HCT116 (cell line): ENCODE data around the gene SYT7. TPM values are rescaled to one million over a fixed set of nuclear protein-coding genes. Genes with fewer than 3 reads are reported as not detected.

Experiments
- ATAC-seq: fragments of 200-7000 bp; cut with Tn5 transposase; 2 replicates; pipeline ENCODE4 v1.9.1; 2020; ENCODE audit warnings: mild to moderate bottlenecking, moderate library complexity
- BruUV-seq: library from RNA; stranded (reverse); fragments of 400-500 nt; replicated peaks from 2 replicates; lab custom pipeline; 2021; lab: Mats Ljungman, UMichigan
- CTCF ChIA-PET: fragments of 300-600 bp; sonication (Branson Sonifier 250); formaldehyde crosslinking; loops from one replicate; lab custom pipeline; 2021; ENCODE audit warnings: antibody characterized with exemption; lab: Charles Lee
- POLR2A ChIA-PET: fragments of 300-600, 350-600 bp; sonication (Branson Sonifier 250); formaldehyde crosslinking; loops from one replicate; lab custom pipeline; 2021; ENCODE audit warnings: antibody characterized with exemption; lab: Charles Lee
- RAD21 ChIA-PET, 2 experiments: fragments of 300-600 bp; sonication (Branson Sonifier 250); formaldehyde crosslinking; loops; one replicate each; lab custom pipeline; 2023; ENCODE audit warnings: low total read pairs in 2 of 2; ENCODE audit not compliant: uncharacterized antibody in 2 of 2, unreplicated experiment in 2 of 2, low non-redundant PET in 1 of 2; lab: Charles Lee
- DNase-seq: peaks from one replicate; pipeline ENCODE4 v3.0.0-alpha.2; 2010; ENCODE audit warnings: low read depth, low spot score
- H2AFZ ChIP-seq: fragments of 200-600 bp; shearing (Covaris generic), sonication (generic); 2 replicates; pipeline ENCODE4 v1.6.1; 2017; ENCODE audit warnings: low read depth, mixed run types, mixed read lengths, antibody characterized with exemption, low read length; ENCODE audit not compliant: poor library complexity, severe bottlenecking
- H3K27ac ChIP-seq: 2 replicates; pipeline ENCODE4 v1.5.1; 2012; ENCODE audit warnings: low read depth, low read length
- H3K27me3 ChIP-seq: fragments of 200-600 bp; sonication (generic); 2 replicates; pipeline ENCODE4 v1.6.1; 2016; ENCODE audit warnings: mixed run types, low read length, mixed read lengths; ENCODE audit not compliant: insufficient read depth
- H3K36me3 ChIP-seq, 2 experiments: fragments of 200-500 bp in 1 of 2; fragments of 200-600 bp in 1 of 2; sonication (Bioruptor generic) in 1 of 2; sonication (generic) in 1 of 2; 2 replicates each; pipeline versions ENCODE4 v1.5.1 to v1.6.1; 2014 to 2016; ENCODE audit warnings: low read length in 2 of 2, inconsistent platforms in 1 of 2, mixed read lengths in 1 of 2, mixed run types in 1 of 2; ENCODE audit not compliant: insufficient read depth in 2 of 2, control insufficient read depth in 1 of 2
- H3K4me1 ChIP-seq, 2 experiments: fragments of 200-600 bp in 1 of 2; sonication (generic) in 1 of 2; 2 replicates each; pipeline versions ENCODE4 v1.5.1 to v1.6.1; 2012 to 2017; ENCODE audit warnings: low read length in 2 of 2, inconsistent platforms in 1 of 2, mild to moderate bottlenecking in 1 of 2, mixed read lengths in 1 of 2, mixed run types in 1 of 2, moderate library complexity in 1 of 2; ENCODE audit not compliant: insufficient read depth in 2 of 2, control insufficient read depth in 1 of 2
- H3K4me2 ChIP-seq: fragments of 200-600 bp; sonication (generic); 2 replicates; pipeline ENCODE4 v1.6.1; 2017; ENCODE audit warnings: mixed run types, low read length, mixed read lengths
- H3K4me3 ChIP-seq, 2 experiments: fragments of 200-600 bp in 1 of 2; sonication (generic) in 1 of 2; replicated peaks in 1 of 2; 2 replicates each; pipeline ENCODE4 v1.5.1; 2011 to 2016; ENCODE audit warnings: low read length in 2 of 2, control low read depth in 1 of 2, low read depth in 1 of 2, mild to moderate bottlenecking in 1 of 2, mixed read lengths in 1 of 2, mixed run types in 1 of 2
- H3K79me2 ChIP-seq: fragments of 200-600 bp; sonication (generic); 2 replicates; pipeline ENCODE4 v1.6.1; 2017; ENCODE audit warnings: mild to moderate bottlenecking, mixed run types, low read length, moderate library complexity, mixed read lengths; ENCODE audit not compliant: insufficient read depth
- H3K9ac ChIP-seq: fragments of 200-600 bp; sonication (generic); 2 replicates; pipeline ENCODE4 v1.6.1; 2016; ENCODE audit warnings: low read length, mixed read lengths
- H3K9me2 ChIP-seq: fragments of 200-600 bp; sonication (generic), shearing (Covaris generic); 2 replicates; pipeline ENCODE4 v1.6.1; 2017; ENCODE audit warnings: mixed run types, mild to moderate bottlenecking, moderate library complexity; ENCODE audit not compliant: insufficient read depth
- H3K9me3 ChIP-seq, 2 experiments: fragments of 200-500 bp in 1 of 2; fragments of 200-600 bp in 1 of 2; sonication (Bioruptor generic) in 1 of 2; sonication (generic) in 1 of 2; 2 replicates each; pipeline ENCODE4 v1.6.1; 2014 to 2017; ENCODE audit warnings: low read length in 2 of 2, mixed read lengths in 2 of 2, inconsistent platforms in 1 of 2, low read depth in 1 of 2, mild to moderate bottlenecking in 1 of 2, mixed run types in 1 of 2, moderate library complexity in 1 of 2; ENCODE audit not compliant: control insufficient read depth in 1 of 2, insufficient read depth in 1 of 2
- H4K20me1 ChIP-seq: fragments of 200-600 bp; sonication (generic), shearing (Covaris generic); 2 replicates; pipeline ENCODE4 v1.6.1; 2017; ENCODE audit warnings: mixed run types, mild to moderate bottlenecking, moderate library complexity; ENCODE audit not compliant: insufficient read depth
- CBX3 ChIP-seq: IDR thresholded peaks from 2 replicates; pipeline ENCODE4 v1.6.1; 2012; ENCODE audit warnings: low read depth
- CEBPB ChIP-seq: IDR thresholded peaks from 2 replicates; pipeline ENCODE4 v1.6.1; 2012; ENCODE audit warnings: low read depth
- EGR1 ChIP-seq: IDR thresholded peaks from 2 replicates; pipeline ENCODE4 v1.6.1; 2012; ENCODE audit warnings: low read depth
- ELF1 ChIP-seq: IDR thresholded peaks from 2 replicates; pipeline ENCODE4 v1.6.1; 2012; ENCODE audit warnings: low read depth, borderline replicate concordance
- EZH2 ChIP-seq: fragments of 200-600 bp; sonication (generic); IDR thresholded peaks from 2 replicates; pipeline ENCODE4 v1.6.1; 2017; ENCODE audit warnings: antibody characterized with exemption, mixed run types
- EZH2phosphoT487 ChIP-seq: fragments of 200-600 bp; IDR thresholded peaks from 2 replicates; pipeline ENCODE4 v1.6.1; 2018; ENCODE audit warnings: antibody characterized with exemption, borderline replicate concordance
- FOSL1 ChIP-seq: IDR thresholded peaks from 2 replicates; pipeline ENCODE4 v1.6.1; 2012; ENCODE audit warnings: low read depth
- JUND ChIP-seq: IDR thresholded peaks from 2 replicates; pipeline ENCODE4 v1.6.1; 2012
- POLR2A ChIP-seq: IDR thresholded peaks from 2 replicates; pipeline ENCODE4 v1.7.0; 2011; ENCODE audit warnings: borderline replicate concordance; ENCODE audit not compliant: insufficient read depth, insufficient read length; ENCODE audit errors: extremely low read depth
- POLR2AphosphoS5 ChIP-seq: IDR thresholded peaks from 2 replicates; pipeline ENCODE4 v1.6.1; 2011; ENCODE audit warnings: mild to moderate bottlenecking, low read depth, low read length, moderate library complexity
- RAD21 ChIP-seq: IDR thresholded peaks from 2 replicates; pipeline ENCODE4 v1.6.1; 2012; ENCODE audit warnings: low read depth, mild to moderate bottlenecking
- SIN3A ChIP-seq: IDR thresholded peaks from 2 replicates; pipeline ENCODE4 v1.6.1; 2012; ENCODE audit warnings: low read depth
- SP1 ChIP-seq: IDR thresholded peaks from 2 replicates; pipeline ENCODE4 v1.6.1; 2012; ENCODE audit warnings: low read depth
- SRF ChIP-seq: IDR thresholded peaks from 2 replicates; pipeline ENCODE4 v1.6.1; 2012; ENCODE audit warnings: low read depth
- TCF7L2 ChIP-seq: IDR thresholded peaks from 2 replicates; pipeline ENCODE4 v1.7.0; 2011; ENCODE audit warnings: borderline replicate concordance, inconsistent platforms; ENCODE audit not compliant: insufficient read depth, insufficient read length; ENCODE audit errors: extremely low read depth
- YY1 ChIP-seq: IDR thresholded peaks from 2 replicates; pipeline ENCODE4 v1.6.1; 2011; ENCODE audit warnings: low read length, low read depth, moderate library complexity, mild to moderate bottlenecking; ENCODE audit not compliant: insufficient replicate concordance; ENCODE audit errors: extremely low read depth
- ZFX ChIP-seq: fragments of 450-650 bp; IDR thresholded peaks from 2 replicates; pipeline ENCODE4 v1.6.1; 2017
- ZNF274 ChIP-seq: fragments of 200-500 bp; sonication (Bioruptor generic); IDR thresholded peaks from 2 replicates; pipeline ENCODE4 v1.6.1; 2014; ENCODE audit warnings: mild to moderate bottlenecking, low read depth, low read length, inconsistent platforms
- intact Hi-C: fragments of 100-400 bp; cut with micrococcal nuclease; formaldehyde crosslinking; loops from 2 replicates; pipeline ENCODE4 v1.10.0; 2022
- total RNA-seq: library from RNA; stranded (reverse); gene quantifications from one replicate; pipeline ENCODE4 v1.2.1, GENCODE V29; 2021; ENCODE audit not compliant: unreplicated experiment
- TF ChIP-seq, protein P1 (sequence below): IDR thresholded peaks from 2 replicates; pipeline ENCODE4 v1.6.1; 2011; ENCODE audit warnings: mild to moderate bottlenecking, low read length, moderate library complexity; ENCODE audit not compliant: insufficient replicate concordance; ENCODE audit errors: extremely low read depth
- TF ChIP-seq, protein P2 (sequence below): IDR thresholded peaks from 2 replicates; pipeline ENCODE4 v1.6.1; 2012

The SYT7 gene
- total RNA-seq, 1 experiment from 2014 or later, result 27.4 TPM

DNA sequence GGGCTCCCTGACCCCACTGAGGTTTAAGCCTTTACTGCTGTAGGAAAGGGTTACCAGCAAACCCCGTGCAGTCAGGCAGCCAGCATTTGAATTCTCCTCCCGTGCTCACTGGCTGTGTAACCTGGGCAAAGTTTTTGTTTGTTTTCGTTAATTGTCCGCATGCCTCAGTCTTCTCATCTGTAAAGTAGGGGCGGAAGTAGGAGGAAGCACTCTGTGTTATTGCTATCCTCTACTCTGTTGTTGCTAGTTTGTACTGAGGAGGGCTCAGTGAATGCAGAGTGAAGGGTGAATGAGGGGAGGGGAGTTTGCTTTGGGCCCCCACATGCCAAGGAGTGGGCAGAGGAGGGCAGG is 14.0 kb upstream of the SYT7 start:
- intact Hi-C loops, result no loop called here
- no peak overlapping the region for H2AFZ ChIP-seq
- H3K9me2 ChIP-seq, result no peaks in the 10 kb centered on the region
- H3K4me1 ChIP-seq, result peaks cover 9 to 33% of the 10 kb centered on the region in 2 experiments; a peak in 3 of 4 replicates
- ChIA-PET CTCF (no interaction called here), RAD21 (no interaction called here), POLR2A (no interaction called here)
- no peaks in the 10 kb centered on the region for H3K36me3 ChIP-seq
- no peaks in the 10 kb centered on the region for H3K27me3 ChIP-seq
- ATAC-seq (no peak), DNase-seq (no peak)
- H3K4me3 ChIP-seq, result no peak overlapping the region
- H3K79me2 ChIP-seq, result no peaks in the 10 kb centered on the region
- H3K9me3 ChIP-seq, result no peaks in the 10 kb centered on the region
- no peak overlapping the region for H3K9ac ChIP-seq
- BruUV-seq, result no TSS peak
- H3K27ac ChIP-seq, result no peak overlapping the region; the same call in 1 of the 2 replicates
- no peaks in the 10 kb centered on the region for H4K20me1 ChIP-seq
- no peak for TF ChIP-seq ZFX
- TF ChIP-seq CBX3, result no peak
- TF ChIP-seq POLR2A, result no peak
- TF ChIP-seq ZNF274, result no peak
- TF ChIP-seq SRF, result no peak
- no peak for TF ChIP-seq CEBPB
- no peak for TF ChIP-seq SP1
- no peak for TF ChIP-seq POLR2AphosphoS5
- TF ChIP-seq ELF1, result no peak
- TF ChIP-seq JUND, result no peak
- TF ChIP-seq FOSL1, result no peak
- TF ChIP-seq, protein P1, sequence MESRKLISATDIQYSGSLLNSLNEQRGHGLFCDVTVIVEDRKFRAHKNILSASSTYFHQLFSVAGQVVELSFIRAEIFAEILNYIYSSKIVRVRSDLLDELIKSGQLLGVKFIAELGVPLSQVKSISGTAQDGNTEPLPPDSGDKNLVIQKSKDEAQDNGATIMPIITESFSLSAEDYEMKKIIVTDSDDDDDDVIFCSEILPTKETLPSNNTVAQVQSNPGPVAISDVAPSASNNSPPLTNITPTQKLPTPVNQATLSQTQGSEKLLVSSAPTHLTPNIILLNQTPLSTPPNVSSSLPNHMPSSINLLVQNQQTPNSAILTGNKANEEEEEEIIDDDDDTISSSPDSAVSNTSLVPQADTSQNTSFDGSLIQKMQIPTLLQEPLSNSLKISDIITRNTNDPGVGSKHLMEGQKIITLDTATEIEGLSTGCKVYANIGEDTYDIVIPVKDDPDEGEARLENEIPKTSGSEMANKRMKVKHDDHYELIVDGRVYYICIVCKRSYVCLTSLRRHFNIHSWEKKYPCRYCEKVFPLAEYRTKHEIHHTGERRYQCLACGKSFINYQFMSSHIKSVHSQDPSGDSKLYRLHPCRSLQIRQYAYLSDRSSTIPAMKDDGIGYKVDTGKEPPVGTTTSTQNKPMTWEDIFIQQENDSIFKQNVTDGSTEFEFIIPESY, result no peak
- TF ChIP-seq YY1, result no peak
- no peak for TF ChIP-seq SIN3A
- no peak for TF ChIP-seq EZH2
- TF ChIP-seq TCF7L2, result no peak
- TF ChIP-seq, protein P2, sequence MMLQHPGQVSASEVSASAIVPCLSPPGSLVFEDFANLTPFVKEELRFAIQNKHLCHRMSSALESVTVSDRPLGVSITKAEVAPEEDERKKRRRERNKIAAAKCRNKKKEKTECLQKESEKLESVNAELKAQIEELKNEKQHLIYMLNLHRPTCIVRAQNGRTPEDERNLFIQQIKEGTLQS, result no peak
- TF ChIP-seq EGR1, result no peak
- TF ChIP-seq RAD21, result no peak
- TF ChIP-seq EZH2phosphoT487, result no peak
- peak overlapping the region; percentile 38 for H3K4me2 ChIP-seq
